D721Med (cell line): ENCODE results near the gene C1RL.
A peak's percentile ranks its signal among the peaks of the same experiment; 100 is the strongest.

ENCODE experiments used
- DNase-seq: peaks from one replicate; pipeline ENCODE4 v3.0.0; 2011; ENCODE audit warnings: low spot score; ENCODE audit not compliant: insufficient read length
- FAIRE-seq: peaks from 2 replicates; lab custom pipeline; 2011; peaks lifted over from hg19 to GRCh38; lab: Jason Lieb, UNC
- CTCF ChIP-seq: IDR thresholded peaks from 2 replicates; pipeline ENCODE4 v1.5.1; 2012; ENCODE audit warnings: mild to moderate bottlenecking, control low read depth; ENCODE audit not compliant: insufficient read depth; ENCODE audit errors: missing control alignments

C1RL gene

GRCh38 chr12:7065073-7065623 is 43.9 kb downstream of the C1RL start:
- TF ChIP-seq CTCF, result no peak
- FAIRE-seq (no peak), DNase-seq (no peak)

GRCh38 chr12:7064516-7064915 is 44.5 kb downstream of the C1RL start:
- FAIRE-seq, result no peak
- DNase-seq, result no peak
- TF ChIP-seq CTCF, result no peak

GRCh38 chr12:7061596-7061995 is 47.4 kb downstream of the C1RL start:
- no peak for DNase-seq
- no peak for TF ChIP-seq CTCF
- FAIRE-seq, result no peak

- TF ChIP-seq CTCF, result no peak
- DNase-seq, result no peak
- FAIRE-seq, result no peak
Measured at GRCh38 chr12:7061138-7061537, 47.9 kb downstream of the C1RL start.

GRCh38 chr12:7060353-7060954 is 48.6 kb downstream of the C1RL start, which contains the start of gene C1S:
Gene C1S, plus strand, starts transcription at chr12:7060718. Its CDS starts 1,195 bp downstream, at chr12:7061913.
- FAIRE-seq, result no peak
- no peak for DNase-seq
- peak; percentile 69 for TF ChIP-seq CTCF

- TF ChIP-seq CTCF, result no peak
- FAIRE-seq (no peak), DNase-seq (no peak)
Measured at GRCh38 chr12:7059780-7060179, 49.2 kb downstream of the C1RL start.

GRCh38 chr12:7058850-7059395 is 50.1 kb downstream of the C1RL start:
- TF ChIP-seq CTCF, result no peak
- FAIRE-seq (no peak), DNase-seq (no peak)
